Aortic smooth muscle cell (primary cell): ENCODE results near the gene INSYN2A. TPM values are rescaled to one million over a fixed set of nuclear protein-coding genes. Genes with fewer than 3 reads are reported as not detected.

Source experiments
- total RNA-seq: library from RNA; depleted of rRNA; stranded (reverse); fragments of >200 nt; gene quantifications from 2 replicates; pipeline ENCODE4 v1.2.3, GENCODE V29; 2014

INSYN2A gene, protein sequence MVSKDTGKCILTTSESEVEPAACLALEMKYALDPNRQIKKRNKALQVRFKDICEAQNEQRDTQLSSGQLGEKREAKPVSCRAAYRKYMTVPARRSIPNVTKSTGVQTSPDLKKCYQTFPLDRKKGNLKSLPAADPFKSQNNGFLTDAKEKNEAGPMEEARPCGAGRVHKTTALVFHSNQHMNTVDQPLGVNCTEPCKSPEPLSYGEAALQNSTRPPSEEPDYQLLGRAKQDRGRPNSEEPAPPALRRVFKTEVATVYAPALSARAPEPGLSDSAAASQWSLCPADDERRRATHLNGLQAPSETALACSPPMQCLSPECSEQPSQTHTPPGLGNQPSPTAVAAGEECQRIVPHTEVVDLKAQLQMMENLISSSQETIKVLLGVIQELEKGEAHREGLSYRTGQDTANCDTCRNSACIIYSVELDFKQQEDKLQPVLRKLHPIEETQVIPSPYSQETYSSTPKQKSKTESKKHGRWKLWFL
- total RNA-seq: 0.06 TPM in 1 of 2 replicates, not detected in the other

DNA sequence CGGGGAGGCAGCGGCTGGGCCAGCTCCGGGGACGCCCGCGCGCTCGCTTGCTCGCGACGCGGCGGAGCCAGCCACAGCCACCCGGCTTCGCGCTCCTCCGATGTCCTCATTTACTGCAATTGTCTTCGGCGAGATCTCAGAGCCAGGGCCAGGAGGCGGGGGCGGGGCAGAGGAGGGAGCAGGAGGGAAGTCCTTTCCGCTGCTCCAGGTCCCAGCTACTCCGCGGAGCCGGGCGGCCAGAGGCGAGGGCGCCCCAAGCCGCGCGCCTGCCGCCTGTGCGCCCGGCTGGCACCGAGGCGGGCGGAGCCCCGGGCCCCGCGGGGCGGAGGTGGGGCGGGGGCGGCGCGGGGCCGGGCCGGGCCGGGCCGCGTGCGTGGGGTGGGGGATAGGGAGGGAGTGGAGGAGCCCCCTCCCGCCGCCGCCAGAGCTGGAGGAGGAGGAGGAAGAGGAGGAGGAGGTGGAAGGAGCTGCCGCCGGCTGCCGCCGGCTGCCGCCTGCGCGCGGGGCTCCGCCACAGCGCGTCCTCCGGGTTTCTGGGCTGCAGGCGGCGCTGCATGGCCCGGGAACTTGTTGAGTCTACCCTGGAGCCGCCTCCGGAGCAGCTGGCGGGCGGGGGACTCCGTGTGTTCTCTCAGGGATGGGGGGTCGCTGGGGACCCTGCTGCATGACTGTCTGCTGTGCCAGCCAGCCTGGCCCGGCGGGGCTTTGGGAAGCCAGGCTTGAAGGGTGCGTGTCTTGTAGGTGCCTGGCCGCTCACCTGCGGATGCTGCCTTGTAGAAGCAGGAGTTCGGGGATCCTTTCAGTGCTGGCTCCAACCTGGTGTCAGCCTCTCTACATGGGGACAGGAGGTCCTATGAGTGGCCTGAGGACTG lies at the start of gene INSYN2A:
Gene INSYN2A (minus strand): TSS at position 310 of the 872 bp plus-strand sequence. CDS start 20,196 bp downstream, outside the sequence.

